ENCODE data around the gene CHST2. TPM values are rescaled to one million over a fixed set of nuclear protein-coding genes. Genes with fewer than 3 reads are reported as not detected.
"Not testable (repeated sequence)": the region's sequence is repeated elsewhere in the genome, so short reads cannot be mapped to it uniquely, and the experiment has no call there.

The CHST2 gene
- total RNA-seq, 4 donors from 2014 or later, result 2.4 to 22.8 (median 5.3) TPM

- no peak for TF ChIP-seq POLR2A (IDR thresholded peaks at IDR 0.05)
- no peak for TF ChIP-seq CTCF (IDR thresholded peaks at IDR 0.05)
- TF ChIP-seq POLR2AphosphoS5 (IDR thresholded peaks at IDR 0.05), result no peak
- TF ChIP-seq EP300 (IDR thresholded peaks at IDR 0.05), result no peak
- Histone ChIP-seq H3K27me3 (no peaks in the 10 kb centered on the region), H3K9me3 (no peaks in the 10 kb centered on the region), H3K4me3 (no peak overlapping the region), H3K27ac (no peak overlapping the region), H3K4me1 (no peaks in the 10 kb centered on the region), H3K36me3 (no peaks in the 10 kb centered on the region)
- DNase-seq (ENCODE audit: low spot score in 2 of 2), result no peak
- 90% methylated on average over 1 of the region's 1 CpG for WGBS
Observed at GRCh38 chr3:143165211-143165610, 45.6 kb downstream of the CHST2 start.

DNA sequence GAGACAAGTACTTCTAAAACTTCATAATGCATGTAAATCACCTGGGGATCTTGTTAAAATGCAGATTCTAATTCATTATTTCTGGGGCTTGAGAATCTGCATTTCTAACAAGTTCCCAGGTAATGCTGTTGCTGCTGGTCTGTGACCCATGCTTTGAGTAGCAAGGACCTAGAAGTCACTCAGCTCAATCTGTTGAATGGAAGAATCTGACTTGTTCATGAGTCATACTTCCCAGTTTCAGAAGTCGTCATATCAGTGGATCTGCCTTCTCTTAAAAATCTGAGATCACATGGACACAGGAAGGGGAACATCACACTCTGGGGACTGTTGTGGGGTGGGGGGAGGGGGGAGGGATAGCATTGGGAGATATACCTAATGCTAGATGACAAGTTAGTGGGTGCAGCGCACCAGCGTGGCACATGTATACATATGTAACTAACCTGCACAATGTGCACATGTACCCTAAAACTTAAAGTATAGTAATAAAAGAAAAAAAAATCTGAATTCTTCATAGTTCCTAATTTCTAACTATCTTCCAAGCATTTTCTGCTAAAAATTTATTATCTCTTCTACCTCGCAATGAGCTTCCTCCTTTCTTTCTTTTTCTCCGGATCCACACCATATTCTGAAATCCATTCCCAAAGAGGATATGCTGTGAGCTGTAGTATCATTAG is 46.2 kb downstream of the CHST2 start:
- DNase-seq (ENCODE audit: low spot score in 2 of 2); H3K27me3 ChIP-seq; H3K27ac ChIP-seq; H3K36me3 ChIP-seq; H3K9me3 ChIP-seq; H3K4me1 ChIP-seq; H3K4me3 ChIP-seq: not testable (repeated sequence)
- WGBS, result 74% methylated on average over 5 of the region's 5 CpGs

- Histone ChIP-seq H3K4me3 (no peak overlapping the region), H3K27me3 (no peaks in the 10 kb centered on the region), H3K4me1 (no peaks in the 10 kb centered on the region), H3K36me3 (no peaks in the 10 kb centered on the region), H3K9me3 (no peaks in the 10 kb centered on the region), H3K27ac (no peak overlapping the region)
- no peak for DNase-seq (ENCODE audit: low spot score in 2 of 2)
- TF ChIP-seq EP300 (IDR thresholded peaks at IDR 0.05) (no peak), POLR2A (IDR thresholded peaks at IDR 0.05) (no peak), CTCF (IDR thresholded peaks at IDR 0.05) (no peak), POLR2AphosphoS5 (IDR thresholded peaks at IDR 0.05) (no peak)
- 93% methylated on average over 3 of the region's 3 CpGs for WGBS
Observed at GRCh38 chr3:143166376-143166775, 46.8 kb downstream of the CHST2 start.

GRCh38 chr3:143167969-143168854 is 48.6 kb downstream of the CHST2 start:
- TF ChIP-seq POLR2A (IDR thresholded peaks at IDR 0.05), result no peak
- no peak for TF ChIP-seq CTCF (IDR thresholded peaks at IDR 0.05)
- no peak for TF ChIP-seq POLR2AphosphoS5 (IDR thresholded peaks at IDR 0.05)
- TF ChIP-seq EP300 (IDR thresholded peaks at IDR 0.05), result no peak
- WGBS, result 59% methylated on average over 2 of the region's 2 CpGs
- H3K27me3 ChIP-seq, result no peaks in the 10 kb centered on the region
- H3K27ac ChIP-seq, result no peak overlapping the region
- no peak overlapping the region for H3K4me3 ChIP-seq
- peaks cover under 1% of the 10 kb centered on the region for H3K9me3 ChIP-seq
- H3K36me3 ChIP-seq, result no peaks in the 10 kb centered on the region
- H3K4me1 ChIP-seq, result no peaks in the 10 kb centered on the region
- no peak for DNase-seq (ENCODE audit: low spot score in 2 of 2)

GRCh38 chr3:143168855-143169192 is 49.3 kb downstream of the CHST2 start:
- Histone ChIP-seq H3K4me1 (no peaks in the 10 kb centered on the region), H3K27ac (no peak overlapping the region), H3K36me3 (no peaks in the 10 kb centered on the region), H3K9me3 (peaks cover 5% of the 10 kb centered on the region), H3K27me3 (no peaks in the 10 kb centered on the region), H3K4me3 (no peak overlapping the region)
- 90% methylated on average over 2 of the region's 2 CpGs for WGBS
- no peak for DNase-seq (ENCODE audit: low spot score in 2 of 2)
- TF ChIP-seq EP300 (IDR thresholded peaks at IDR 0.05) (no peak), POLR2AphosphoS5 (IDR thresholded peaks at IDR 0.05) (no peak), POLR2A (IDR thresholded peaks at IDR 0.05) (no peak)

DNA sequence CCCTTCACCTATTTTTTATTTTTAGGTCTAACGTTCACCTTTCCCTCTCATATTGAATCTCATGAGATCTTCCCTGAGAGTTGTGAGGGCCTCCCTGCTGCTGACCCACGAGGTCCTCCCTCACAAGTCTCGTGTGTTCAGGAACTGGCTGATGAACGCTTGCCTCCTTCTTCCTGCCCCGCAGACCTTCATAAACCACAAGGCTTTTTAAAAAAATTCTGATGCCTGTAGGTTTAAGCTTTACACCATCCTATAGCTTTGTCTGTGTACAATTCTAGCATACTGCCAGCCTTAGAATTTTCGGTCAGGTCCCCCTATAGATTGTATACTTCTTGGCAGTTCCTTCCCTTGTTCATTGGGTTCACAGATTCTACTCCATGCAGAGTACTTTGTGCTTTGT is 50.5 kb downstream of the CHST2 start:
- no peak for DNase-seq (ENCODE audit: low spot score in 2 of 2)
- H3K36me3 ChIP-seq, result no peaks in the 10 kb centered on the region
- peaks cover 5% of the 10 kb centered on the region for H3K9me3 ChIP-seq
- no peaks in the 10 kb centered on the region for H3K27me3 ChIP-seq
- TF ChIP-seq EP300 (IDR thresholded peaks at IDR 0.05), result no peak
- no peak for TF ChIP-seq CTCF (IDR thresholded peaks at IDR 0.05)
- no peak for TF ChIP-seq POLR2A (IDR thresholded peaks at IDR 0.05)
- no peak for TF ChIP-seq POLR2AphosphoS5 (IDR thresholded peaks at IDR 0.05)
- 78% methylated on average over 6 of the region's 6 CpGs for WGBS
- no peak overlapping the region for H3K4me3 ChIP-seq
- no peaks in the 10 kb centered on the region for H3K4me1 ChIP-seq
- H3K27ac ChIP-seq, result no peak overlapping the region
